ENCODE measurements around the gene KHDC1.

GRCh38 chr6:73200247-73200646 is 62.7 kb downstream of the KHDC1 start:
- TF ChIP-seq EZH2 (IDR thresholded peaks at IDR 0.05; ENCODE audit: borderline replicate concordance, insufficient read depth, low read length, poor library complexity, severe bottlenecking) (no peak), SMC3 (conservative IDR thresholded peaks at IDR 0.05; ENCODE audit: poor library complexity) (no peak), CTCF (IDR thresholded peaks at IDR 0.05; ENCODE audit: poor library complexity, severe bottlenecking) (no peak), TAF1 (IDR thresholded peaks at IDR 0.05; ENCODE audit: low read depth) (no peak), EP300 (conservative IDR thresholded peaks at IDR 0.05; ENCODE audit: poor library complexity, severe bottlenecking) (no peak), POLR2AphosphoS5 (IDR thresholded peaks at IDR 0.05) (no peak), RAD21 (conservative IDR thresholded peaks at IDR 0.05) (no peak), MXI1 (conservative IDR thresholded peaks at IDR 0.05; ENCODE audit: poor library complexity, severe bottlenecking) (no peak)
- TF ChIP-seq, protein P1, sequence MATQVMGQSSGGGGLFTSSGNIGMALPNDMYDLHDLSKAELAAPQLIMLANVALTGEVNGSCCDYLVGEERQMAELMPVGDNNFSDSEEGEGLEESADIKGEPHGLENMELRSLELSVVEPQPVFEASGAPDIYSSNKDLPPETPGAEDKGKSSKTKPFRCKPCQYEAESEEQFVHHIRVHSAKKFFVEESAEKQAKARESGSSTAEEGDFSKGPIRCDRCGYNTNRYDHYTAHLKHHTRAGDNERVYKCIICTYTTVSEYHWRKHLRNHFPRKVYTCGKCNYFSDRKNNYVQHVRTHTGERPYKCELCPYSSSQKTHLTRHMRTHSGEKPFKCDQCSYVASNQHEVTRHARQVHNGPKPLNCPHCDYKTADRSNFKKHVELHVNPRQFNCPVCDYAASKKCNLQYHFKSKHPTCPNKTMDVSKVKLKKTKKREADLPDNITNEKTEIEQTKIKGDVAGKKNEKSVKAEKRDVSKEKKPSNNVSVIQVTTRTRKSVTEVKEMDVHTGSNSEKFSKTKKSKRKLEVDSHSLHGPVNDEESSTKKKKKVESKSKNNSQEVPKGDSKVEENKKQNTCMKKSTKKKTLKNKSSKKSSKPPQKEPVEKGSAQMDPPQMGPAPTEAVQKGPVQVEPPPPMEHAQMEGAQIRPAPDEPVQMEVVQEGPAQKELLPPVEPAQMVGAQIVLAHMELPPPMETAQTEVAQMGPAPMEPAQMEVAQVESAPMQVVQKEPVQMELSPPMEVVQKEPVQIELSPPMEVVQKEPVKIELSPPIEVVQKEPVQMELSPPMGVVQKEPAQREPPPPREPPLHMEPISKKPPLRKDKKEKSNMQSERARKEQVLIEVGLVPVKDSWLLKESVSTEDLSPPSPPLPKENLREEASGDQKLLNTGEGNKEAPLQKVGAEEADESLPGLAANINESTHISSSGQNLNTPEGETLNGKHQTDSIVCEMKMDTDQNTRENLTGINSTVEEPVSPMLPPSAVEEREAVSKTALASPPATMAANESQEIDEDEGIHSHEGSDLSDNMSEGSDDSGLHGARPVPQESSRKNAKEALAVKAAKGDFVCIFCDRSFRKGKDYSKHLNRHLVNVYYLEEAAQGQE (IDR thresholded peaks at IDR 0.05; ENCODE audit: borderline replicate concordance) = no peak

Measured in neural cell (in vitro differentiated cells).